HG03280 (cell line): ENCODE measurements around the gene BATF3.
A peak's percentile ranks its signal among the peaks of the same experiment; 100 is the strongest.

Experiments
- ATAC-seq: cut with Tn5 transposase; IDR thresholded peaks from one replicate; pipeline ENCODE4 v1.9.1; 2021; ENCODE audit warnings: mild to moderate bottlenecking, moderate library complexity; ENCODE audit not compliant: unreplicated experiment

BATF3 gene

GRCh38 chr1:212685429-212685828, 14.2 kb downstream of the BATF3 start:
- ATAC-seq, result no peak

DNA sequence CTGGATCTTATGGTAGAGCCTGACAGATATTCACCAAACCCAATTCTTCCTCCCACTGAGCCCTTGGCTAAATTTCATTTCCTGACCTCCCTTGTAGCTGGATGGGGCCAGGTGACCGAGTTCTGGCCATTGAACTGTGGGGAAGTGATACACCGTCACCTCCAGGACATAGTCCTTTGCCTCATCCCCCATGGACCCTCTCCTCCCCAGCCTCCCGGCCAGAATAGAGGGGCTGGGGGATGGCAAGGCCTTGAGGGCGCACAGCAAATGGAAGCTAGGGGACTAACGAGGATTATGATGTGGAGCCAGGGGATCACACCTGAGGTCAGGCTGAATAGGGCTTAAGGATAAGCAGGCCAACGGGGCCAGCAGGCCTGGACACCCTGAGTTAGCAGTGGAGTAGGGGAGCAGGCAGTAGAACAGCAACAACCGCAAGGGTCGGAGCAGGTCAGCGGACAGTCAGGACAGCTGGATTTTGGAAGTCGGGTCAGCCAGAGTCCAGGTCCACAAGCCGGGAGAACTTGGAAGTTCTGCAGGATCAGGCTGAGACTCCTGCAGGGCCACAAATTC, 15.0 kb downstream of the BATF3 start:
- no peak for ATAC-seq

GRCh38 chr1:212684076-212684475, 15.6 kb downstream of the BATF3 start:
- ATAC-seq, result no peak

DNA sequence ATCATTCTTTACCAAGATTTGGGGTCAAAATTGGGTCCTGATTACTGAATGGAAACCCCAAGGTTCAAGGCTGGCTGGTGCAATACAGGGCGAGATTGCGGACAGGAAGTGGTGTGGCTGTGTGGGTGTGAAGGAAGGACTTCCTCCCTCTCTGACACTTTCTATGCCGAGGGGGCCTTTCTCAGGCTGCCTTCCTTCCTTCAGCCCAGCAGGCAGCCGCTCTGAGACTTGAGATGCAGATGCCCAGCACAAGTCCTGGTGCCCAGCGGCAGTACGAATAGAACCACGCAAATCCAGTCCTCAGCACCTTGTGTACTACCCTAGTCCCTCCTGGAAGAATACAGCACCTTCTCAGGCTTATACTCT, 16.3 kb downstream of the BATF3 start:
- peak; percentile 68 for ATAC-seq

DNA sequence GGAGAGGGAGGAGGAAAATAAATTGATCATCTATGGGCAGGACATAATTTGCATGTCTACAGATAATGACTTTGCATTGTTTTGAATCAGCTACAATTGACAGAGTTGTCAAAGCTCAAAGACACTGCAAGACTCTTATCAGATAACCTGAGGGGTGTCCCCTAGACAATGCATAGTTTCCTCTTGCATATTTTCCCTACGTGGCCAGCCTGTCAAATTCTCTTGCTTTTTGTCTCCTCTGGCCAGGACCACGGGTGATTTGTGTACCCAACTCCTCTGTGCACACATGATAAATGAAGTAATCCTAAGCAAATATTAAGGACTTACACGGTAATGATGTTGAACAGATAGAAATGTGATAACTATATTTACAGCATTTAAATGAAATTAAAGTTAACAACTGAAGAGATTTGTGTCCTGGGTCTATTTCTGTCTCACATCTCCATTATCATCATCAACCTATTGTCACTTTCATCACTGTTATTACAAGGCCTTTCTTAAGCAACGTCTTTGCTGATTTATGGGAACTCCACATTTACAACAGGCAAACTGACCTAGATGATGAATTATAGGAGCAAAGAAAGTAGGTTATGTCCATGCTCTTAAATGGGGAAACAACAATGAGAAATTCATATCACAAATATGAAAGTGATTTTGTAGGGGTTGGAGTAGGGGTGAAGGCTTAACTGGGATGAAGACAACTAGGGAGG, 18.8 kb downstream of the BATF3 start:
- ATAC-seq, result no peak

- peak; percentile 53 for ATAC-seq
Measured at GRCh38 chr1:212678456-212679410, 20.9 kb downstream of the BATF3 start.

DNA sequence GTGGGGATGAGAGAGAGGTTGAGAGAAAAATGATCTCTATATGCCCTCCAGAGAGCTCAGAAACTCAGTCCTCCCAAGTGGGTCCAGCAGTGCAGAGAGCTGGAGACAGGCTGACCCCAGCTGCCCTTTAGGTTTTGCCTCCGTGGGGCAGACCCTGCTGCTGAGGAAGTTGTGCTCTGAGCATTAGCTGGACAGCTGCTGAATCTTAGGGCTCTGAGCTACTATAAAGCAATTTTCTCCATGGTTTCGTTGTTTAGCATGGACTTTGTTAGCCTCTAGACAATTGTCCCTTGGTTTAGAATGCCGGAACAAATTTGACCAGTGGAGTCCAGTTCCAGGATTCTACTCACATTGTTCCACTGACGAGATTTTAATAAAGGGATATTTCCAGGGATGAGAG, 22.1 kb downstream of the BATF3 start:
- ATAC-seq, result no peak

DNA sequence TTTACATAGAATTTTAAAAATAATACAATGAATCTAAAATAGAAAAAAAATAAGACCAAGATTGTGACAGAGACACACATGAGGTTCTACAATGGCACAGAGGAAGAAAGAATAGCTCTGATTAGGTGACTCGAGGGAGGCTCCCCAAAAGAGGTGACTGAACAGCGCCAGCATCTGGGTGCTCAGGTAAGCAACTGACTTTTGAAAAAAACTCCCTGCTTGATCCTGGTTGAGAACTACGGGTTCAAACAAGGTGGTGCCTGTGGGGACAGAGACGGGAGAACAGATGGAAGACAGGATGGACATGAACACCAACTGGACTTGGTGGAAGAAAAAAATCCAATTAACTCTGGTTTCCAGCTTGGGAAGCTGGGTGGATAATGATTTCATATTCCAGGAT, 22.5 kb downstream of the BATF3 start:
- ATAC-seq, result no peak

- no peak for ATAC-seq
Measured at GRCh38 chr1:212675675-212676074, 24.0 kb downstream of the BATF3 start.

GRCh38 chr1:212674872-212675271, 24.8 kb downstream of the BATF3 start:
- ATAC-seq, result no peak

GRCh38 chr1:212671342-212672031, 28.2 kb downstream of the BATF3 start:
- ATAC-seq, result no peak

DNA sequence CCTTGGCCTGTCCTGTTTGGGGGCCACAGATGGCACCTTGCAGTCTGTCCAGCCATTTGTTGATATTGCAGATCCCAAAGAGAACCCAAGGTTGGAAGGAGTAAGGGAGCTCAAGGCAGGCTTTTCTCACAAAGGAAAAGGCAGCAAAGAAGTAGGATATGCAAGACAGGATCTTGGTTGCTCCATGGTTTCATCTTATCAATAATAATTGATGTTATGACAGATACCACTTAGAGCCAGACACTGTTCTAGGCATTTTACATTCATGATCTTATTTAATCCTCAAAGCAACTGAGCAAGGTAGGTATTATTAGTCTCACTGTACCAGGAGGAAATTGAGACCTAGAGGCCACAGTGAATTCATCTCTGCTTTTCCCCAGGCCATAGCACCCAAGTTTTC, 28.8 kb downstream of the BATF3 start:
- ATAC-seq, result no peak

- no peak for ATAC-seq
Measured at GRCh38 chr1:212670301-212670700, 29.3 kb downstream of the BATF3 start.

DNA sequence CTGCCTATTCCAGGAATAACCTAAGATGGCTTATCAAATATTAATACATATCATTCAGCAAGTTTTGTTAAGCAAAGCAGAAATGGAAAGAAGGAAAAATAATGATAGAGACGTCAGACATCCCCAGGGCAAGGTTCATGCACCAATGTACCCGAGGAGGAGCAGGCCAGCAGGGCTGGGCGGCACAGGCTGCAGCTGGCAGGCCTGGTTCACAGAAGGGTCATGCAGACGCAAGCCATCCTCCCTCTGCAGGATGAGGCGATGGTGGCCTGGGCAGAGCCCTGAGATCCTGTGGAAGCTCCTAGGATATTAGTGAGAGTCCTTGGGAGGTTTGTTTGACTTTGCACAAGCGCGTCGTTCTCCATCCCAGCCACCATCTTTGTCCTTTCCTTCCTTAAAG, 30.0 kb downstream of the BATF3 start:
- ATAC-seq, result no peak

- no peak for ATAC-seq
Measured at GRCh38 chr1:212669102-212669501, 30.5 kb downstream of the BATF3 start.

- ATAC-seq, result no peak
Measured at GRCh38 chr1:212668477-212668876, 31.2 kb downstream of the BATF3 start.

DNA sequence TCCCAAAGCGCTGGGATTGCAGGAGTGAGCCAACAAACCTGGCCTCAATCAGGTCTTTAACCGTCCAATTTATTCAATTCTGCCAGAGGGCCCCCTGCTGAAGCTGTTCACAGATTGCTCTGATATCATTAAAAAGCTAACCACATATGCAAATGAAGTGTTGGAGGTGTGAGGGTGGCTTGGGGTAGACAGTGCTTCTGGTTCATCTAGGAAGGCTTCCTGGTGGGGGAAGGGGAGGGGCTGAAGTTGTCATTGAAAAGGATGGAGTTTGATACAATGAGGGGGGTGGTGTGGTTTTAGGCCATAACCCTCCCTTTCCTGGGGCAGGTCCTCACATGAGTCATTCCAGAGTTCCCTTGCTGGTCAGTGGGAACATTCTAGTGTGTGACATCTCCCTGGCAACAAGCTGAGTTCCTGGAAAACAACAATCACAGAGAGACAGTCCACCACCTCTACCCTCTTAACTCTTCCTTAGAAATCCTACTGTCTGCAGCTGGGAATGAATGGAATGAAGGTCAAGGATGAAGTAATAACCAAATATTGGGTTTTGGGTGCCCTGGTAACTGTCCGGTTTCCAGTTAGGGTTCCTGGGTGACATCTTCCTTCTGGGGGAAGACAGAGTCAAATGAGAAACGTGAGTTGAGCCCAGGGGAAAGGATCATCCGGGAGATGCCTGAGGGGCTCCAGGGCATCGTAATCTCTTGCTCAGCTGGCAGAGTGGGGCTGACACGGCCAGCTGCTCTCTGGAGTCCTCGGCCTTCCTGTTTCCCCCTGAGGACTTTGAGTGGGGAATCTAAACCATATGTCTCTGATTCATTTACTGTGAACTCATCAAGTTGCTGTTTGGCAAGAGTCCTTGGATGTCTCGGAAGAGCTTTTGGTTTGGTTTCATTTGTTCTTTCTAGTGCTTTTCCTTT, 32.2 kb downstream of the BATF3 start:
- ATAC-seq, result no peak

DNA sequence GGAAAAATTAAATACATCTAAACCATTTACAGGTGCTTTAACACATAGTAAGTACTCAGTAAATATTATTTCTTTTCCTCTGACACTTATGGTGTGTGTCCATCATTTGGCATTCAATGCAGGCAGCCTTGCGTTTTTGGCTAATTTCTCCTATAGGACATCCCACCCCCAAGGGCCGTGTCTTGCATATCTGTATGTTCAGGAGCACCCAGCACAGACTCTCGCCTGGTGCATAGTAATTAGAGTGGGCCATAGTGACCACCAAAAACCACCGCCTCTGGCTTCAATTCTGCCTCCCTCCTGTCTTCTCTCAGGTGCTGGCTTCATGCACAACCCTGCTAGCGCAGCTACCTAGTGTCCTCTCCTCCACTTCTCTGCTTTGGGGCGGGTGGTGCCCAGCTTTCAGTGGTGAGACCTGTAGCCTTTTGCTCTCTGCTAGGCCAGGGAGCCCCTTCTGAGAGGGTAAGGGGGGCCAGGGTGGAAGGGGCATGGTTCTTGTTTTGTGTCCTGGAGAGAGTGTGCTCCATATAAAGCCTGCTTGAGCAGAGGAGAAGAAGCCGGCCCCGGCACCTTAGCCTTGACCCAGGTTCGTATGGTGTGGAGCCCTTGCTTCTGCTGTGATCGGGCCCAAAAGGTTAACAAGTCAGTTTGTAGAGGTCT, 33.4 kb downstream of the BATF3 start:
- no peak for ATAC-seq

- peak; percentile 92 for ATAC-seq
Measured at GRCh38 chr1:212665241-212666115, 34.2 kb downstream of the BATF3 start.
